ENCODE data around the gene CBLB.

Gene CBLB

GRCh38 chr3:105618556-105618955 lies 250.3 kb downstream of the CBLB start:
- Histone ChIP-seq H2BK5ac (ENCODE audit: low read depth, low read length, poor library complexity) (no peak overlapping the region), H3K27me3 (ENCODE audit: insufficient read depth, low read length) (no peaks in the 10 kb centered on the region), H3K14ac (ENCODE audit: low read length) (no peak overlapping the region), H3K9ac (ENCODE audit: low read length) (no peak overlapping the region), H3K23ac (ENCODE audit: low read length) (no peak overlapping the region), H4K8ac (ENCODE audit: low read depth, low read length) (no peak overlapping the region), H3K4me3 (ENCODE audit: low read depth, low read length) (no peak overlapping the region), H3K18ac (ENCODE audit: low read length) (no peak overlapping the region), H2AK5ac (ENCODE audit: low read length) (no peak overlapping the region), H3K4ac (ENCODE audit: low read depth, low read length) (no peak overlapping the region), H3K27ac (ENCODE audit: low read depth, low read length) (no peak overlapping the region), H3K36me3 (ENCODE audit: control insufficient read depth in 1 of 2, insufficient read depth in 2 of 2, low read length in 2 of 2) (no peaks in the 10 kb centered on the region), H3K79me1 (ENCODE audit: low read length) (no peaks in the 10 kb centered on the region), H3K79me2 (ENCODE audit: control insufficient read depth, insufficient read depth, low read length, poor library complexity) (no peaks in the 10 kb centered on the region), H3K4me2 (ENCODE audit: low read length) (no peak overlapping the region), H2BK12ac (ENCODE audit: low read length) (no peak overlapping the region), H3K9me3 (ENCODE audit: insufficient read depth, low read depth, low read length) (no peaks in the 10 kb centered on the region), H4K12ac (ENCODE audit: low read depth, low read length) (no peak overlapping the region), H4K91ac (ENCODE audit: low read depth, low read length) (no peak overlapping the region), H2BK120ac (ENCODE audit: insufficient read depth, low read length, poor library complexity) (no peak overlapping the region), H3K4me1 (ENCODE audit: control insufficient read depth in 1 of 2, insufficient read depth in 2 of 2, low read length in 2 of 2) (no peaks in the 10 kb centered on the region), H2AFZ (ENCODE audit: insufficient read depth, low read length, poor library complexity) (no peak overlapping the region)
- no CpG with 5 or more reads among the region's 5 CpGs for WGBS (ENCODE audit: extremely low coverage, insufficient coverage, insufficient read length)
- no peak for DNase-seq

GRCh38 chr3:105616374-105617121 lies 252.3 kb downstream of the CBLB start:
- Histone ChIP-seq H2BK5ac (ENCODE audit: low read depth, low read length, poor library complexity) (no peak overlapping the region), H4K91ac (ENCODE audit: low read depth, low read length) (no peak overlapping the region), H3K79me1 (ENCODE audit: low read length) (no peaks in the 10 kb centered on the region), H3K4ac (ENCODE audit: low read depth, low read length) (no peak overlapping the region), H4K8ac (ENCODE audit: low read depth, low read length) (no peak overlapping the region), H2AFZ (ENCODE audit: insufficient read depth, low read length, poor library complexity) (no peak overlapping the region), H2BK12ac (ENCODE audit: low read length) (no peak overlapping the region), H3K79me2 (ENCODE audit: control insufficient read depth, insufficient read depth, low read length, poor library complexity) (no peaks in the 10 kb centered on the region), H3K4me1 (ENCODE audit: control insufficient read depth in 1 of 2, insufficient read depth in 2 of 2, low read length in 2 of 2) (no peaks in the 10 kb centered on the region), H3K9ac (ENCODE audit: low read length) (no peak overlapping the region), H3K27ac (ENCODE audit: low read depth, low read length) (no peak overlapping the region), H3K18ac (ENCODE audit: low read length) (no peak overlapping the region), H3K4me3 (ENCODE audit: low read depth, low read length) (no peak overlapping the region), H2BK120ac (ENCODE audit: insufficient read depth, low read length, poor library complexity) (no peak overlapping the region), H3K9me3 (ENCODE audit: insufficient read depth, low read depth, low read length) (no peaks in the 10 kb centered on the region), H2AK5ac (ENCODE audit: low read length) (no peak overlapping the region), H4K12ac (ENCODE audit: low read depth, low read length) (no peak overlapping the region), H3K27me3 (ENCODE audit: insufficient read depth, low read length) (no peaks in the 10 kb centered on the region), H3K36me3 (ENCODE audit: control insufficient read depth in 1 of 2, insufficient read depth in 2 of 2, low read length in 2 of 2) (no peaks in the 10 kb centered on the region), H3K23ac (ENCODE audit: low read length) (no peak overlapping the region), H3K14ac (ENCODE audit: low read length) (no peak overlapping the region), H3K4me2 (ENCODE audit: low read length) (no peak overlapping the region)
- DNase-seq: no peak
- no CpG with 5 or more reads among the region's 5 CpGs for WGBS (ENCODE audit: extremely low coverage, insufficient coverage, insufficient read length)

GRCh38 chr3:105615814-105616213 lies 253.0 kb downstream of the CBLB start:
- no peak overlapping the region for H3K18ac ChIP-seq (ENCODE audit: low read length)
- no peak overlapping the region for H2AFZ ChIP-seq (ENCODE audit: insufficient read depth, low read length, poor library complexity)
- H3K23ac ChIP-seq (ENCODE audit: low read length): no peak overlapping the region
- no peak overlapping the region for H2BK12ac ChIP-seq (ENCODE audit: low read length)
- no peak overlapping the region for H2BK120ac ChIP-seq (ENCODE audit: insufficient read depth, low read length, poor library complexity)
- H3K9me3 ChIP-seq (ENCODE audit: insufficient read depth, low read depth, low read length): no peaks in the 10 kb centered on the region
- H4K8ac ChIP-seq (ENCODE audit: low read depth, low read length): no peak overlapping the region
- no peak overlapping the region for H3K14ac ChIP-seq (ENCODE audit: low read length)
- no peak overlapping the region for H3K4ac ChIP-seq (ENCODE audit: low read depth, low read length)
- H3K4me2 ChIP-seq (ENCODE audit: low read length): no peak overlapping the region
- H3K36me3 ChIP-seq (ENCODE audit: control insufficient read depth in 1 of 2, insufficient read depth in 2 of 2, low read length in 2 of 2): no peaks in the 10 kb centered on the region
- H3K4me3 ChIP-seq (ENCODE audit: low read depth, low read length): no peak overlapping the region
- H3K4me1 ChIP-seq (ENCODE audit: control insufficient read depth in 1 of 2, insufficient read depth in 2 of 2, low read length in 2 of 2): peaks cover 0 to 1% of the 10 kb centered on the region in 2 experiments
- H4K91ac ChIP-seq (ENCODE audit: low read depth, low read length): no peak overlapping the region
- no peak overlapping the region for H2AK5ac ChIP-seq (ENCODE audit: low read length)
- no peak overlapping the region for H3K9ac ChIP-seq (ENCODE audit: low read length)
- no peak overlapping the region for H4K12ac ChIP-seq (ENCODE audit: low read depth, low read length)
- H3K27ac ChIP-seq (ENCODE audit: low read depth, low read length): no peak overlapping the region
- no peaks in the 10 kb centered on the region for H3K79me1 ChIP-seq (ENCODE audit: low read length)
- no peak overlapping the region for H2BK5ac ChIP-seq (ENCODE audit: low read depth, low read length, poor library complexity)
- H3K79me2 ChIP-seq (ENCODE audit: control insufficient read depth, insufficient read depth, low read length, poor library complexity): no peaks in the 10 kb centered on the region
- no peak for DNase-seq
- no CpG with 5 or more reads among the region's 3 CpGs for WGBS (ENCODE audit: extremely low coverage, insufficient coverage, insufficient read length)
- H3K27me3 ChIP-seq (ENCODE audit: insufficient read depth, low read length): no peaks in the 10 kb centered on the region

- Histone ChIP-seq H3K4me1 (ENCODE audit: control insufficient read depth in 1 of 2, insufficient read depth in 2 of 2, low read length in 2 of 2) (peaks cover 0 to 2% of the 10 kb centered on the region in 2 experiments), H4K12ac (ENCODE audit: low read depth, low read length) (no peak overlapping the region), H2AK5ac (ENCODE audit: low read length) (no peak overlapping the region), H2BK120ac (ENCODE audit: insufficient read depth, low read length, poor library complexity) (no peak overlapping the region), H3K9ac (ENCODE audit: low read length) (no peak overlapping the region), H4K8ac (ENCODE audit: low read depth, low read length) (no peak overlapping the region), H3K27me3 (ENCODE audit: insufficient read depth, low read length) (no peaks in the 10 kb centered on the region), H3K27ac (ENCODE audit: low read depth, low read length) (no peak overlapping the region), H3K36me3 (ENCODE audit: control insufficient read depth in 1 of 2, insufficient read depth in 2 of 2, low read length in 2 of 2) (peaks cover 0 to 2% of the 10 kb centered on the region in 2 experiments), H3K79me2 (ENCODE audit: control insufficient read depth, insufficient read depth, low read length, poor library complexity) (no peaks in the 10 kb centered on the region), H3K79me1 (ENCODE audit: low read length) (no peaks in the 10 kb centered on the region), H2BK12ac (ENCODE audit: low read length) (no peak overlapping the region), H2AFZ (ENCODE audit: insufficient read depth, low read length, poor library complexity) (no peak overlapping the region), H3K14ac (ENCODE audit: low read length) (no peak overlapping the region), H3K23ac (ENCODE audit: low read length) (no peak overlapping the region), H2BK5ac (ENCODE audit: low read depth, low read length, poor library complexity) (no peak overlapping the region), H3K9me3 (ENCODE audit: insufficient read depth, low read depth, low read length) (no peaks in the 10 kb centered on the region), H3K4me2 (ENCODE audit: low read length) (no peak overlapping the region), H3K4ac (ENCODE audit: low read depth, low read length) (no peak overlapping the region), H3K4me3 (ENCODE audit: low read depth, low read length) (no peak overlapping the region), H4K91ac (ENCODE audit: low read depth, low read length) (no peak overlapping the region), H3K18ac (ENCODE audit: low read length) (no peak overlapping the region)
- DNase-seq: no peak
Measured at GRCh38 chr3:105614288-105615030, 254.4 kb downstream of the CBLB start.

Measured in trophoblast cell (in vitro differentiated cells and primary cell).